ENCODE measurements around the gene TM9SF4. TPM values are rescaled to one million over a fixed set of nuclear protein-coding genes. Genes with fewer than 3 reads are reported as not detected.

TM9SF4 gene
- total RNA-seq, 1 experiment from 2014 or later: 67.8 TPM

DNA sequence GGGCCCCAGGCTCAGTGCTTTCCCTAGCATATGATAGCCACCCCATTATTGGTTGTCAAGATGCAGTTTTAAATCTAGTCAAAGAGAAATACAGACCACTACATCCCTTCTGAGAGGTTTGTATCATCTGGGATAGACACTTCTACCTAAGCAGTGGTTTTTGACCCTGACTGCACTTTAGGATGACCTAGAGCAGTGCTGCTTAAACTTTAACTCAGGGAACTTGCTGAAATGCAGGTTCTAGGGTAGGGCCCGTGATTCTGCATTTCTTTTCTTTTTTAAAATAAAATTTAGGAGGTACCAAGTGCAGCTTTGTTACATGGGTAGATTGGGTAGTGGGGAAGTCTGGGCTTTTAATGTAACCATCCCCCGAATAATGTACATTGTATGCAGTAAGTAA is 18.7 kb downstream of the TM9SF4 start:
- no peak for DNase-seq
- Histone ChIP-seq H3K79me2 (ENCODE audit: low read depth) (peaks cover 21% of the 10 kb centered on the region), H3K4me3 (no peak overlapping the region), H3K27me3 (ENCODE audit: insufficient read depth, low read depth) (no peaks in the 10 kb centered on the region), H3K9me2 (ENCODE audit: insufficient read depth) (no peaks in the 10 kb centered on the region), H3F3A (ENCODE audit: insufficient read depth, low read depth) (no peaks in the 10 kb centered on the region), H3K4me2 (no peak overlapping the region), H3K27ac (no peak overlapping the region), H3K4me1 (replicated peaks; ENCODE audit: insufficient read depth) (no peaks in the 10 kb centered on the region), H3K36me3 (ENCODE audit: low read depth) (no peaks in the 10 kb centered on the region), H4K20me1 (ENCODE audit: insufficient read depth) (peaks cover 62% of the 10 kb centered on the region), H3K9me3 (ENCODE audit: insufficient read depth, low read depth) (no peaks in the 10 kb centered on the region), H2AFZ (no peak overlapping the region)
- intact Hi-C loops (cut with micrococcal nuclease; ENCODE audit: unreplicated experiment): no loop called here
- no TSS peak for BruUV-seq (replicated peaks)
- no peak for TF ChIP-seq EZH2 (IDR thresholded peaks at IDR 0.05; ENCODE audit: low read depth)
- no peak for TF ChIP-seq CTCF (conservative IDR thresholded peaks at IDR 0.05)
- ChIA-PET POLR2A (ENCODE audit: unreplicated experiment) (no interaction called here), CTCF (no interaction called here)

DNA sequence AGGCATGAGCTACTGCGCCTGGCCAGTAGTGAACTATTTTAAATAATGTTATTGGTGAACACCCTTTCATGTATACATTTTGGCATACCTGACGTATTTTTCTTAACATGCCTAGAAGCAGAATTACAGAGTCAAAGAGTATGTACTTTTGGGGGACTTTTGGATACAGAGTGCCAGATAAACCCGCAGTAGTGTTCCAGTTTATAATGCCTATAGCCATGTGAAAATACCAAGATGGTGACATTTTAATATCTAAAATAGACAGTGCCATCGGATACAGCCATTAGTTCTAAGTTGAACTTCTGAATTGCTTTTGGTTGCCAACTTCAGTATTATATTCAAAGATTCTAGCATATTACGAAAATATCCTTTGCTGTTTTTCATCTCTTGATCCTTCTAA is 20.3 kb downstream of the TM9SF4 start:
- H3K27ac ChIP-seq: no peak overlapping the region
- POLR2A ChIA-PET (ENCODE audit: unreplicated experiment): no interaction called here
- H3K9me3 ChIP-seq (ENCODE audit: insufficient read depth, low read depth): no peaks in the 10 kb centered on the region
- no peaks in the 10 kb centered on the region for H3K4me1 ChIP-seq (replicated peaks; ENCODE audit: insufficient read depth)
- peaks cover 62% of the 10 kb centered on the region for H4K20me1 ChIP-seq (ENCODE audit: insufficient read depth)
- H3K79me2 ChIP-seq (ENCODE audit: low read depth): peaks cover 21% of the 10 kb centered on the region
- BruUV-seq (replicated peaks): no TSS peak
- no peak overlapping the region for H2AFZ ChIP-seq
- peaks cover 5% of the 10 kb centered on the region; the same call in 1 of the 2 replicates for H3K36me3 ChIP-seq (ENCODE audit: low read depth)
- no peaks in the 10 kb centered on the region; the same call in 1 of the 2 replicates for H3F3A ChIP-seq (ENCODE audit: insufficient read depth, low read depth)
- no peaks in the 10 kb centered on the region for H3K27me3 ChIP-seq (ENCODE audit: insufficient read depth, low read depth)
- DNase-seq: no peak
- H3K4me2 ChIP-seq: no peak overlapping the region
- no peak overlapping the region for H3K4me3 ChIP-seq
- no peak for TF ChIP-seq CTCF (conservative IDR thresholded peaks at IDR 0.05)
- no peak for TF ChIP-seq EZH2 (IDR thresholded peaks at IDR 0.05; ENCODE audit: low read depth)
- CTCF ChIA-PET: no interaction called here
- H3K9me2 ChIP-seq (ENCODE audit: insufficient read depth): no peaks in the 10 kb centered on the region
- intact Hi-C loops (cut with micrococcal nuclease; ENCODE audit: unreplicated experiment): no loop called here

GRCh38 chr20:32130352-32130751 is 20.8 kb downstream of the TM9SF4 start:
- H2AFZ ChIP-seq: no peak overlapping the region
- no peak for TF ChIP-seq EZH2 (IDR thresholded peaks at IDR 0.05; ENCODE audit: low read depth)
- H3F3A ChIP-seq (ENCODE audit: insufficient read depth, low read depth): no peaks in the 10 kb centered on the region; the same call in 1 of the 2 replicates
- peaks cover 57% of the 10 kb centered on the region for H4K20me1 ChIP-seq (ENCODE audit: insufficient read depth)
- no peak overlapping the region for H3K4me3 ChIP-seq
- BruUV-seq (replicated peaks): no TSS peak
- H3K79me2 ChIP-seq (ENCODE audit: low read depth): peaks cover 21% of the 10 kb centered on the region
- H3K27me3 ChIP-seq (ENCODE audit: insufficient read depth, low read depth): no peaks in the 10 kb centered on the region
- ChIA-PET CTCF (no interaction called here), POLR2A (ENCODE audit: unreplicated experiment) (no interaction called here)
- H3K36me3 ChIP-seq (ENCODE audit: low read depth): peaks cover 5% of the 10 kb centered on the region; the same call in 1 of the 2 replicates
- H3K9me2 ChIP-seq (ENCODE audit: insufficient read depth): no peaks in the 10 kb centered on the region
- H3K4me1 ChIP-seq (replicated peaks; ENCODE audit: insufficient read depth): no peaks in the 10 kb centered on the region
- no peak overlapping the region for H3K27ac ChIP-seq
- DNase-seq: no peak
- H3K4me2 ChIP-seq: no peak overlapping the region
- no peaks in the 10 kb centered on the region for H3K9me3 ChIP-seq (ENCODE audit: insufficient read depth, low read depth)
- intact Hi-C loops (cut with micrococcal nuclease; ENCODE audit: unreplicated experiment): no loop called here

DNA sequence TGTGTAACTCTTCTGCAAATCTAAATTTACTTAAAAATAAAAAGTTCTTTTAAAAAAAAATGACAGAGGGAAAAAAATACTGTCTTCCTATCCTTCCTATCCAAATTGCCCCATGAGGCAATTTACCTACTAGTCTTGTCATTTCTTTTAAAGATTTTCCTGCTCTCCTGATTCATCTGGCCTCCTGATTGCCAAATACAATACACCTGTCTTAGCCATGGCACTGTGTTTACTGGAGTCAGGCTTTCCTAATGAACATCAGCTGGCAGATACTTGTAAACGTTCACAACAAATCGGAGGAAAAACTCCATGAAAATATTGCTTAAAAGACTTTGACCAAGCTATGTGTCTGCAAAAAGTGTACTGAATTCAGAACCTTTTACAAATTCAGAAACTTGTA is 21.5 kb downstream of the TM9SF4 start:
- no peak for DNase-seq
- H3K9me3 ChIP-seq (ENCODE audit: insufficient read depth, low read depth): no peaks in the 10 kb centered on the region
- H3K4me2 ChIP-seq: no peak overlapping the region
- H3K9me2 ChIP-seq (ENCODE audit: insufficient read depth): no peaks in the 10 kb centered on the region
- H3K4me3 ChIP-seq: no peak overlapping the region
- H3K27me3 ChIP-seq (ENCODE audit: insufficient read depth, low read depth): no peaks in the 10 kb centered on the region
- no peak overlapping the region for H3K27ac ChIP-seq
- H3K4me1 ChIP-seq (replicated peaks; ENCODE audit: insufficient read depth): no peaks in the 10 kb centered on the region
- intact Hi-C loops (cut with micrococcal nuclease; ENCODE audit: unreplicated experiment): no loop called here
- CTCF ChIA-PET: no interaction called here
- H3F3A ChIP-seq (ENCODE audit: insufficient read depth, low read depth): no peaks in the 10 kb centered on the region; the same call in 1 of the 2 replicates
- BruUV-seq (replicated peaks): no TSS peak
- POLR2A ChIA-PET (ENCODE audit: unreplicated experiment): interaction anchor here (0.6 kb wide), 1 partner anchor 21 kb away, joined by 4 read pairs; the partner anchor contains the start of gene TM9SF4
- H3K36me3 ChIP-seq (ENCODE audit: low read depth): peaks cover 5% of the 10 kb centered on the region; the same call in 1 of the 2 replicates
- H4K20me1 ChIP-seq (ENCODE audit: insufficient read depth): peaks cover 53% of the 10 kb centered on the region
- H2AFZ ChIP-seq: no peak overlapping the region
- peaks cover 21% of the 10 kb centered on the region for H3K79me2 ChIP-seq (ENCODE audit: low read depth)
- TF ChIP-seq EZH2 (IDR thresholded peaks at IDR 0.05; ENCODE audit: low read depth): no peak
- no peak for TF ChIP-seq CTCF (conservative IDR thresholded peaks at IDR 0.05)
